Upper lobe of left lung (tissue), 4 donors: ENCODE data around the gene ITGB7.
A peak's percentile ranks its signal among the peaks of the same experiment; 100 is the strongest.

Source experiments
- CTCF ChIP-seq, 6 experiments: fragments of 450-650 bp in 4 of 6; fragments of 200-600 bp in 2 of 6; sonication (generic) in 2 of 6; IDR thresholded peaks; one replicate each; pipeline ENCODE4 v1.5.1; 2016 to 2019; ENCODE audit warnings: antibody characterized with exemption in 6 of 6
- POLR2A ChIP-seq, 4 donors: fragments of 450-650 bp; IDR thresholded peaks; one replicate each; pipeline ENCODE4 v1.5.1; 2016 to 2017; ENCODE audit warnings: antibody characterized with exemption in 4 of 4, mild to moderate bottlenecking in 2 of 4

- TF ChIP-seq CTCF (IDR thresholded peaks at IDR 0.05) = no peak
- TF ChIP-seq POLR2A (IDR thresholded peaks at IDR 0.05) = peak in 1 of 4 donors; percentile 36
These were observed at the start of gene ITGB7 for GRCh38 chr12:53207042-53207441.
